ENCODE measurements around the gene STRN3. TPM values are rescaled to one million over a fixed set of nuclear protein-coding genes. Genes with fewer than 3 reads are reported as not detected.

The STRN3 gene
- total RNA-seq, 1 experiment from 2014 or later = 44.2 TPM

DNA sequence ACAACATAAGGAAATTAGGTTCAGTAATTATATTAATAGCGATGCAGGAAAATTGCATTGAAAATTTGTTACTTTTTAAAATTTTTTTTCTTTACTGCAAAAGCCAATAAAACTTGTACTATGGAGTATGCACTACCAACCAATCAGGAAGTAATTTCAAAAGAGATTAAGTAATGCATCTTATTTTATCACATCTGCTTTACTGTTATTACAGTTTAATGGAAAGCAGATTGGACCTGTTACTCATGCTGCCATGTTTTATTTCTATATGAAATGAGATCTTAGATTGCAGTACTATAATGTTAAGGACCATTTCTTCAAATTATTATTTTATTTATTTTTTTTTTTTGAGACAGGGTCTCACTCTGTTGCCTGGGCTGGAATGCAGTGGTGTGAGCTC, 1.7 kb upstream of the STRN3 start:
- TF ChIP-seq EZH2 (IDR thresholded peaks at IDR 0.05; ENCODE audit: borderline replicate concordance, low read depth, low read length, poor library complexity, severe bottlenecking) = no peak
- TF ChIP-seq CTCF (conservative IDR thresholded peaks at IDR 0.05; ENCODE audit: low read depth, low read length) = no peak
- no peaks in the 10 kb centered on the region for H3K27me3 ChIP-seq (replicated peaks; ENCODE audit: insufficient read depth, low read depth, low read length, poor library complexity)
- POLR2A ChIA-PET (ENCODE audit: low non-redundant PET) = interaction anchor here (0.7 kb wide), 1 partner anchor 137 kb away, joined by 3 read pairs; no protein-coding TSS in a partner anchor
- H3K36me3 ChIP-seq (ENCODE audit: insufficient read depth, low read length, poor library complexity, severe bottlenecking) = no peaks in the 10 kb centered on the region
- peak overlapping the region; percentile 99 for H3K4me3 ChIP-seq (ENCODE audit: low read depth, low read length, poor library complexity, severe bottlenecking)
- intact Hi-C loops (cut with micrococcal nuclease; ENCODE audit: unreplicated experiment) = no loop called here
- no peak for DNase-seq (ENCODE audit: low spot score)
- no peaks in the 10 kb centered on the region for H3K9me3 ChIP-seq (ENCODE audit: low read depth, low read length, poor library complexity, severe bottlenecking)
- BruUV-seq (replicated peaks) = no TSS peak
- peaks cover 17% of the 10 kb centered on the region for H3K4me1 ChIP-seq (ENCODE audit: insufficient read depth, low read length, poor library complexity, severe bottlenecking)
- CTCF ChIA-PET = no interaction called here
- H3K27ac ChIP-seq (ENCODE audit: low read depth, low read length, poor library complexity, severe bottlenecking) = peak overlapping the region; percentile 99

- H3K27ac ChIP-seq (ENCODE audit: low read depth, low read length, poor library complexity, severe bottlenecking) = peak overlapping the region; percentile 99
- TF ChIP-seq EZH2 (IDR thresholded peaks at IDR 0.05; ENCODE audit: borderline replicate concordance, low read depth, low read length, poor library complexity, severe bottlenecking) (no peak), CTCF (conservative IDR thresholded peaks at IDR 0.05; ENCODE audit: low read depth, low read length) (no peak)
- ChIA-PET POLR2A (ENCODE audit: low non-redundant PET) (interaction anchor here (0.6 to 0.7 kb wide), 3 partner anchors 112 to 452 kb away, joined by 3 read pairs; no protein-coding TSS in a partner anchor), CTCF (interaction anchor here (0.6 kb wide), 1 partner anchor 1003 kb away, joined by 3 read pairs; no protein-coding TSS in a partner anchor)
- peak; percentile 97 for DNase-seq (ENCODE audit: low spot score)
- no peaks in the 10 kb centered on the region for H3K9me3 ChIP-seq (ENCODE audit: low read depth, low read length, poor library complexity, severe bottlenecking)
- no peaks in the 10 kb centered on the region for H3K27me3 ChIP-seq (replicated peaks; ENCODE audit: insufficient read depth, low read depth, low read length, poor library complexity)
- no TSS peak for BruUV-seq (replicated peaks)
- H3K4me3 ChIP-seq (ENCODE audit: low read depth, low read length, poor library complexity, severe bottlenecking) = peak overlapping the region; percentile 99
- H3K36me3 ChIP-seq (ENCODE audit: insufficient read depth, low read length, poor library complexity, severe bottlenecking) = peaks cover 2% of the 10 kb centered on the region
- intact Hi-C loops (cut with micrococcal nuclease; ENCODE audit: unreplicated experiment) = no loop called here
- peaks cover 17% of the 10 kb centered on the region for H3K4me1 ChIP-seq (ENCODE audit: insufficient read depth, low read length, poor library complexity, severe bottlenecking)
Observed at GRCh38 chr14:31026450-31027235, 464 bp upstream of the STRN3 start.

DNA sequence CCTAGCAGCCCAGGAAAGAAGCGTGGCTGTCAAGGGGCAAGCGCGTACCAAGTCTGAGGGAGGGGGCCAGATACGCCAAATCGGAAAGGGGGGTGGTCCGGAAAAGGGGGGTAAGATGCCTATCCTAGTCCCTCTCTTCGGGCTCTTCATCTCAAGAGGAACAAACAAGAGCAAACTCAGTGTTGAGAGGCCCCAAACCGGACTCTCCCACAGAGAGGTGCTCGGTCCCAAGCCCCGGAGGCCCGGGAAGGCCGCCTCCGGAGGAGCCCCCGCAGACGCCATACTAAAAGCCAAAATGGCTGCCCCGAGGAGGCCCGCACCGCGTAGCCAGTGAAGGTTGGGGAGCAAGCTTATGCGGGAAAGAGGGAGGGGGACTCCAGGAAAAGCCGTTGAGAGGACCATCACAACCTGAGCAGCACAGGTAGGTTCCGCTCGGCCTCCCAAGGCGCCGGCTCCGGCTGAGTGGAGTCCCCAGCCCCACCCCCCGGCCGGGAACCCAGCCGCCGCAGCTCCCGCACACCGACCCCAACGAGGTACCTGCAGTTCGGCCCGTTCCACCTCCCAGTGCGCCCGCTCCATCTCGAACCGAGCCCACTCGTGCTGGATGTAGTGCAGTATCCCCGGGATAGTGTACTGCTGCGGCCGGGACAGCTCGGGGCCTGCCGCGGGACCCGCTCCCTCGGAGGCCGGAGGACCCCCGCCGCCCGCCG, 657 bp downstream of the STRN3 start, which contains the start of gene AP4S1:
Gene AP4S1, plus strand, starts transcription at position 283 of the 710 bp plus-strand sequence. CDS start 40,548 bp downstream, outside the sequence.
- ChIA-PET POLR2A (ENCODE audit: low non-redundant PET) (interaction anchor here (0.6 to 0.7 kb wide), 2 partner anchors 41 to 72 kb away, joined by 3 read pairs; no protein-coding TSS in a partner anchor), CTCF (no interaction called here)
- no TSS peak for BruUV-seq (replicated peaks)
- peaks cover 17% of the 10 kb centered on the region for H3K4me1 ChIP-seq (ENCODE audit: insufficient read depth, low read length, poor library complexity, severe bottlenecking)
- TF ChIP-seq EZH2 (IDR thresholded peaks at IDR 0.05; ENCODE audit: borderline replicate concordance, low read depth, low read length, poor library complexity, severe bottlenecking) (no peak), CTCF (conservative IDR thresholded peaks at IDR 0.05; ENCODE audit: low read depth, low read length) (no peak)
- H3K27ac ChIP-seq (ENCODE audit: low read depth, low read length, poor library complexity, severe bottlenecking) = peak within 1 kb of the TSS; percentile 99
- peaks cover 11% of the 10 kb centered on the region for H3K36me3 ChIP-seq (ENCODE audit: insufficient read depth, low read length, poor library complexity, severe bottlenecking)
- no peaks in the 10 kb centered on the region for H3K27me3 ChIP-seq (replicated peaks; ENCODE audit: insufficient read depth, low read depth, low read length, poor library complexity)
- no peaks in the 10 kb centered on the region for H3K9me3 ChIP-seq (ENCODE audit: low read depth, low read length, poor library complexity, severe bottlenecking)
- intact Hi-C loops (cut with micrococcal nuclease; ENCODE audit: unreplicated experiment) = no loop called here
- DNase-seq (ENCODE audit: low spot score) = peak; percentile 58
- H3K4me3 ChIP-seq (ENCODE audit: low read depth, low read length, poor library complexity, severe bottlenecking) = peak within 1 kb of the TSS; percentile 99
